GM23248 (cell line): Measurements from ENCODE around the gene LRRC9.

Experiments used
- EZH2 ChIP-seq: fragments of 200-600 bp; sonication (generic); IDR thresholded peaks from 2 replicates; pipeline ENCODE4 v1.6.1; 2018; ENCODE audit warnings: antibody characterized with exemption, mild to moderate bottlenecking; ENCODE audit not compliant: insufficient read depth, poor library complexity, severe bottlenecking
- EZH2phosphoT487 ChIP-seq: fragments of 200-600 bp; sonication (generic); IDR thresholded peaks from 2 replicates; pipeline ENCODE4 v1.6.1; 2018; ENCODE audit warnings: antibody characterized with exemption, moderate library complexity, mild to moderate bottlenecking, low read depth; ENCODE audit not compliant: insufficient read depth

- TF ChIP-seq EZH2 = no peak
- TF ChIP-seq EZH2phosphoT487 = no peak
Measured at GRCh38 chr14:59939828-59940227, 19.9 kb downstream of the LRRC9 start.
